KMS-11 (cell line): ENCODE data around the gene COA1.

Experiments used
- H2AFZ ChIP-seq: fragments of 200-600 bp; sonication (generic); 2 replicates; pipeline ENCODE4 v1.6.1; 2016; ENCODE audit warnings: antibody characterized with exemption, mixed run types, low read depth
- H3K27ac ChIP-seq: fragments of 200-600 bp; sonication (generic); 2 replicates; pipeline ENCODE4 v1.6.1; 2016; ENCODE audit warnings: mild to moderate bottlenecking, mixed run types
- H3K27me3 ChIP-seq: fragments of 200-600 bp; sonication (generic); 2 replicates; pipeline ENCODE4 v1.6.1; 2017; ENCODE audit warnings: mild to moderate bottlenecking, low read depth, mixed run types, moderate library complexity; ENCODE audit not compliant: insufficient read depth
- H3K36me3 ChIP-seq: fragments of 200-600 bp; sonication (generic); 2 replicates; pipeline ENCODE4 v1.6.1; 2017; ENCODE audit warnings: mild to moderate bottlenecking, mixed run types; ENCODE audit not compliant: insufficient read depth
- H3K4me1 ChIP-seq: fragments of 200-600 bp; sonication (generic); 2 replicates; pipeline ENCODE4 v1.6.1; 2016; ENCODE audit warnings: mild to moderate bottlenecking, low read depth, mixed run types; ENCODE audit not compliant: poor library complexity, severe bottlenecking
- H3K4me2 ChIP-seq: fragments of 200-600 bp; sonication (generic); 2 replicates; pipeline ENCODE4 v1.7.0; 2016; ENCODE audit warnings: mild to moderate bottlenecking, mixed run types
- H3K4me3 ChIP-seq: fragments of 200-600 bp; sonication (generic); IDR thresholded peaks from 2 replicates; pipeline ENCODE4 v1.6.1; 2017; ENCODE audit warnings: low read depth, low read length, mixed read lengths; ENCODE audit not compliant: insufficient read depth
- H3K79me2 ChIP-seq: fragments of 200-600 bp; sonication (generic); 2 replicates; pipeline ENCODE4 v1.6.1; 2016; ENCODE audit warnings: low read depth, mixed run types; ENCODE audit not compliant: insufficient read depth
- H3K9ac ChIP-seq: fragments of 200-600 bp; sonication (generic); 2 replicates; pipeline ENCODE4 v1.6.1; 2016; ENCODE audit warnings: mild to moderate bottlenecking, mixed run types
- H4K20me1 ChIP-seq: fragments of 200-600 bp; sonication (generic); 2 replicates; pipeline ENCODE4 v1.6.1; 2016; ENCODE audit warnings: mild to moderate bottlenecking, mixed run types; ENCODE audit not compliant: insufficient read depth
- TF ChIP-seq, protein P1 (sequence below): fragments of 200-600 bp; sonication (generic); conservative IDR thresholded peaks from 2 replicates; pipeline ENCODE4 v1.6.1; 2017; ENCODE audit warnings: low read depth, mild to moderate bottlenecking, antibody characterized with exemption, low read length, moderate library complexity, mixed read lengths

Gene COA1

DNA sequence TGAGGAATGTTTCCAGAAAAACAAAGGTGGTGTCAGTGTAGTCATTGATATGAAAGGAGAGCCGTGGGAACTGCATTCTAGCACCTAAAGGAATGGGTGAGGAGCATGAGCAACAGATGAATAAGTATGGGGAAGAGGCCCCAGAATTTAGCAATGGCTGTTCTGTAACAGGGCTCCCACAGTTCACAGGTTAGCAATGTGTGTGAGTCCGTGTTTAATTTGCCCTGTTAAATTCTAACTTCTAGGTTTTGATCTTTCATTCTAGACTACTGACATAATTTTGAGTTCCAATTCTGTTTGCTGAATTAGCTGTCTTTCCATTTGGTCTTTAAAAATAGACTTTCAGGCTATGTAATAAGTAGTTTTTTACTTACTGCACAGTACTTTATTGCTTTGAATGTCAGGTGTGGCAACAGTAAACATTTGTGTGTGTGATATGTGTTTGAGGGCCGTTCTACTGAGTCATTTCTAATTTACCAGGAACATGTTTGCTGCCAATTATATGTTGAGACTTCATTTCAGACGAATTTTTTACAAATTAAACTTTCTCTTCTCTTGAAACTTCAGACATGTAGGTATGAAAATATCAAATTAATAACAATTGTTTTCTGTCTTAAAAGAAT, 137.7 kb downstream of the COA1 start:
- Histone ChIP-seq H3K27ac (peak overlapping the region; percentile 36), H3K4me1 (peaks cover 98% of the 10 kb centered on the region), H3K4me3 (no peak overlapping the region), H3K36me3 (no peaks in the 10 kb centered on the region), H3K27me3 (no peaks in the 10 kb centered on the region), H3K4me2 (peak overlapping the region; percentile 64), H3K79me2 (peaks cover 98% of the 10 kb centered on the region), H2AFZ (no peak overlapping the region), H3K9ac (no peak overlapping the region; the same call in 1 of the 2 replicates), H4K20me1 (peaks cover 53% of the 10 kb centered on the region)
- TF ChIP-seq, protein P1, sequence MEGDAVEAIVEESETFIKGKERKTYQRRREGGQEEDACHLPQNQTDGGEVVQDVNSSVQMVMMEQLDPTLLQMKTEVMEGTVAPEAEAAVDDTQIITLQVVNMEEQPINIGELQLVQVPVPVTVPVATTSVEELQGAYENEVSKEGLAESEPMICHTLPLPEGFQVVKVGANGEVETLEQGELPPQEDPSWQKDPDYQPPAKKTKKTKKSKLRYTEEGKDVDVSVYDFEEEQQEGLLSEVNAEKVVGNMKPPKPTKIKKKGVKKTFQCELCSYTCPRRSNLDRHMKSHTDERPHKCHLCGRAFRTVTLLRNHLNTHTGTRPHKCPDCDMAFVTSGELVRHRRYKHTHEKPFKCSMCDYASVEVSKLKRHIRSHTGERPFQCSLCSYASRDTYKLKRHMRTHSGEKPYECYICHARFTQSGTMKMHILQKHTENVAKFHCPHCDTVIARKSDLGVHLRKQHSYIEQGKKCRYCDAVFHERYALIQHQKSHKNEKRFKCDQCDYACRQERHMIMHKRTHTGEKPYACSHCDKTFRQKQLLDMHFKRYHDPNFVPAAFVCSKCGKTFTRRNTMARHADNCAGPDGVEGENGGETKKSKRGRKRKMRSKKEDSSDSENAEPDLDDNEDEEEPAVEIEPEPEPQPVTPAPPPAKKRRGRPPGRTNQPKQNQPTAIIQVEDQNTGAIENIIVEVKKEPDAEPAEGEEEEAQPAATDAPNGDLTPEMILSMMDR: no peak

DNA sequence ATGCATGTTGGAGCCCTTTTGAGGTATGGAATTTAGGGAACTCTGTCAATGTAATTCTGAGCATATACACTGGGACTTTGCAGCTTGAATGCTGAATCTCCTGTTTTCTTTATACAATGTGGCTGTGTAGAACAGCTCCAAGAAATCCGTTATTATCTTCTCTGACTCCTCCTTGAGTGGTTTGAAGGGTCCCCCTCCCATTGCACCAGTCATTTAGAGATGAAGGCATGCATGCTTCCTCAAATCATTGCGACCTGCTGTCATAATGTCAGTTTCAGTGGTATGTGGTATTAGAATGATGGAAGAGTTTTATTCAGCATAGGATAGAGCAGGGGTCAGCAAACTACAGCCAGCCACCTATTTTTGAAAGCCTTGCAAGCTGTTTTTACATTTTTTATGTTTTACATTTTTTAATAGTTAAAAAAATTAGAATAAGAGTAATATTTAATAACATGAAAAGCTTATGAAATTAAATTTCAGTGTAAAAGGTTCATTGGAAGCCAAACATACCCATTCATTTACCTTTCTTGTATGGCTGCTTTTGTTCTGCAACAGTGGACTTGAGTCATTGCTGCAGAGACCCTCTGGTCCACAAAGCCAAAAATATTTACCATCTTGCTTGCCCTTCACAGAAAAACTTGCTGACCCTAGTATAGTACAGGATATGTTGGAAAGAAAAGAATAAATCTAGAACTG, 138.3 kb downstream of the COA1 start:
- no peaks in the 10 kb centered on the region for H3K36me3 ChIP-seq
- H3K27ac ChIP-seq: peak overlapping the region; percentile 36

DNA sequence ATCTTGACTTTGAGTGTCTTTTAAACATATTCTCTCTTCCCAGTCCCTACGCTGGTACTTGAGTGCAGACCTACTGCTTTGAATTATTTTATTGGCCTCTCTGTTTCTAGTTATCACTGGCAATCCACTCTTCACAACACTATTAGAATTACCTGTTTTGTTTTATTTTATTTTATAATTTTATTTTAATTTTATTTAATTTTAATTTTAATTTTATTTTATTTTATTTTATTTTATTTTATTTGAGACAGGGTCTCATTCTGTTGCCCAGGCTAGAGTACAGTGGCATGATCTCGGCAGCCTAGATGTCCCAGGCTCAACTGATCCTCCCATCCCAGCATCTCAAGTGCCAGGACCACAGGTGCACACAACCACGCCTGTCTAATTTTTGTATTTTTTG, 139.6 kb downstream of the COA1 start:
- Histone ChIP-seq H3K4me3 (no peak overlapping the region), H3K27me3 (no peaks in the 10 kb centered on the region), H3K27ac (peak overlapping the region; percentile 93; the same call in 1 of the 2 replicates), H4K20me1 (peaks cover 34% of the 10 kb centered on the region), H2AFZ (no peak overlapping the region), H3K4me1 (peaks cover 93% of the 10 kb centered on the region), H3K36me3 (no peaks in the 10 kb centered on the region), H3K79me2 (peaks cover 98% of the 10 kb centered on the region), H3K4me2 (peak overlapping the region; percentile 69), H3K9ac (no peak overlapping the region)
- TF ChIP-seq, protein P1: no peak

More for the DNA sequence above, 138.3 kb downstream of the COA1 start:
- Histone ChIP-seq H3K4me3 (no peak overlapping the region), H3K9ac (no peak overlapping the region; the same call in 1 of the 2 replicates), H4K20me1 (peaks cover 47% of the 10 kb centered on the region), H3K27me3 (no peaks in the 10 kb centered on the region), H3K79me2 (peaks cover 98% of the 10 kb centered on the region), H2AFZ (no peak overlapping the region), H3K4me1 (peaks cover 98% of the 10 kb centered on the region), H3K4me2 (peak overlapping the region; percentile 64)
- TF ChIP-seq, protein P1: no peak
